Left lung (tissue), 10 donors: ENCODE results near the gene CGN. TPM values are rescaled to one million over a fixed set of nuclear protein-coding genes. Genes with fewer than 3 reads are reported as not detected.
"Not testable (repeated sequence)": the region's sequence is repeated elsewhere in the genome, so short reads cannot be mapped to it uniquely, and the experiment has no call there.

Experiments
- ATAC-seq: fragments of 200-7000 bp; cut with Tn5 transposase; one replicate; pipeline ENCODE4 v1.9.1; 2020; ENCODE audit warnings: moderate library complexity
- DNase-seq, 4 donors: peaks; one replicate each; pipeline ENCODE4 v3.0.0-alpha.2; 2013 to 2020
- H3K27ac ChIP-seq, 2 donors: fragments of 200-600 bp; sonication (generic) in 1 of 2; one replicate each; pipeline versions ENCODE4 v1.5.0 to v1.8.0; 2020 to 2021
- H3K27me3 ChIP-seq, 2 donors: fragments of 200-600 bp; sonication (generic) in 1 of 2; one replicate each; pipeline versions ENCODE4 v1.5.0 to v1.8.0; 2020 to 2021
- H3K36me3 ChIP-seq, 2 donors: fragments of 200-600 bp; sonication (generic) in 1 of 2; one replicate each; pipeline versions ENCODE4 v1.5.0 to v1.8.0; 2020 to 2021
- H3K4me1 ChIP-seq, 2 donors: fragments of 200-600 bp; one replicate each; pipeline ENCODE4 v1.8.0; 2021
- H3K4me3 ChIP-seq, 2 donors: fragments of 200-600 bp; sonication (generic) in 1 of 2; one replicate each; pipeline versions ENCODE4 v1.5.0 to v1.8.0; 2020 to 2021; ENCODE audit warnings: mild to moderate bottlenecking in 1 of 2
- H3K9me3 ChIP-seq, 2 donors: fragments of 200-600 bp; sonication (generic) in 1 of 2; one replicate each; pipeline versions ENCODE4 v1.5.0 to v1.8.0; 2020 to 2021
- CTCF ChIP-seq, 2 donors: fragments of 200-600 bp; sonication (generic) in 1 of 2; IDR thresholded peaks; one replicate each; pipeline versions ENCODE4 v1.5.0 to v1.8.0; 2021; ENCODE audit warnings: antibody characterized with exemption in 2 of 2
- intact Hi-C, 2 donors: fragments of 100-400 bp; cut with DNase I; formaldehyde crosslinking; loops; one replicate each; pipeline versions ENCODE4 v1.11.2 to v1.14.2; 2022
- polyA plus RNA-seq, 6 donors: library from polyadenylated mRNA; unstranded; fragments of 120-200 nt; gene quantifications; one replicate each; pipeline ENCODE4 v1.2.1, GENCODE V29; 2013; ENCODE audit not compliant: insufficient read length in 6 of 6
- total RNA-seq, 2 donors: library from RNA; stranded (reverse); fragmentation: NEBNext Ultra II Directional; extraction: Animal tissue kit (Norgen Biotek cat#: 25700); gene quantifications; one replicate each; pipeline ENCODE4 v1.2.1, GENCODE V29; 2021
- donor health status: DM: no; HTN: yes; CAD: no.
- donor health status: DM: no; HTN: no; CAD: no.

Gene CGN
- total and polyA plus RNA-seq, 8 donors, result 32.8 to 83.0 (median 47.9) TPM

GRCh38 chr1:151518431-151518830 lies 7.2 kb downstream of the CGN start:
- DNase-seq, result no peak
- H3K36me3 ChIP-seq, result peaks cover 0 to 7% of the 10 kb centered on the region in 2 donors
- ATAC-seq, result no peak
- H3K27me3 ChIP-seq, result peaks cover 0 to 4% of the 10 kb centered on the region in 2 donors
- intact Hi-C loops, result no loop called here
- H3K27ac ChIP-seq, result no peak overlapping the region
- no peak for TF ChIP-seq CTCF (IDR thresholded peaks at IDR 0.05)
- H3K9me3 ChIP-seq, result no peaks in the 10 kb centered on the region
- H3K4me1 ChIP-seq, result peaks cover 0 to 3% of the 10 kb centered on the region in 2 donors
- no peak overlapping the region for H3K4me3 ChIP-seq

- Histone ChIP-seq H3K4me3 (no peak overlapping the region), H3K4me1 (peaks cover 0 to 3% of the 10 kb centered on the region in 2 donors), H3K27ac (no peak overlapping the region), H3K27me3 (peaks cover 0 to 4% of the 10 kb centered on the region in 2 donors), H3K9me3 (no peaks in the 10 kb centered on the region), H3K36me3 (peaks cover 0 to 7% of the 10 kb centered on the region in 2 donors)
- ATAC-seq, result no peak
- no peak for TF ChIP-seq CTCF (IDR thresholded peaks at IDR 0.05)
- intact Hi-C loops, result no loop called here
- no peak for DNase-seq
Measured at GRCh38 chr1:151518936-151519335, 7.7 kb downstream of the CGN start.

GRCh38 chr1:151519667-151520066 lies 8.5 kb downstream of the CGN start:
- Histone ChIP-seq H3K36me3 (peaks cover 0 to 10% of the 10 kb centered on the region in 2 donors), H3K27me3 (peaks cover 0 to 4% of the 10 kb centered on the region in 2 donors), H3K9me3 (no peaks in the 10 kb centered on the region), H3K4me1 (peaks cover 0 to 3% of the 10 kb centered on the region in 2 donors), H3K4me3 (no peak overlapping the region), H3K27ac (peak overlapping the region in 1 of 2 donors; percentile 46)
- no peak for TF ChIP-seq CTCF (IDR thresholded peaks at IDR 0.05)
- DNase-seq (no peak), ATAC-seq (peak; percentile 72)
- intact Hi-C loops, result no loop called here

- Histone ChIP-seq H3K9me3 (no peaks in the 10 kb centered on the region), H3K27me3 (no peaks in the 10 kb centered on the region), H3K4me3 (no peak overlapping the region), H3K4me1 (peaks cover 0 to 3% of the 10 kb centered on the region in 2 donors), H3K27ac (peak overlapping the region in 1 of 2 donors; percentile 46), H3K36me3 (peaks cover 0 to 17% of the 10 kb centered on the region in 2 donors)
- DNase-seq (no peak), ATAC-seq (peak; percentile 13)
- intact Hi-C loops, result no loop called here
- TF ChIP-seq CTCF (IDR thresholded peaks at IDR 0.05), result no peak
Measured at GRCh38 chr1:151520359-151520758, 9.2 kb downstream of the CGN start.

- H3K9me3 ChIP-seq, H3K4me3 ChIP-seq, DNase-seq, H3K27me3 ChIP-seq, ATAC-seq, intact Hi-C loops, H3K27ac ChIP-seq, H3K4me1 ChIP-seq: not testable (repeated sequence)
- peaks cover 0 to 22% of the 10 kb centered on the region in 2 donors for H3K36me3 ChIP-seq
Measured at GRCh38 chr1:151522427-151522826, 11.2 kb downstream of the CGN start.

GRCh38 chr1:151523326-151523725 lies 12.1 kb downstream of the CGN start:
- DNase-seq, result no peak
- no peaks in the 10 kb centered on the region for H3K9me3 ChIP-seq
- ATAC-seq, result no peak
- TF ChIP-seq CTCF (IDR thresholded peaks at IDR 0.05), result no peak
- no peak overlapping the region for H3K27ac ChIP-seq
- H3K4me1 ChIP-seq, result no peaks in the 10 kb centered on the region
- intact Hi-C loops, result no loop called here
- peaks cover 0 to 22% of the 10 kb centered on the region in 2 donors for H3K36me3 ChIP-seq
- no peak overlapping the region for H3K4me3 ChIP-seq
- no peaks in the 10 kb centered on the region for H3K27me3 ChIP-seq
